Activated CD4-positive, CD25-positive, alpha-beta regulatory T cell treated with anti-CD3 and anti-CD28 coated beads, Interleukin-2, amount 50 U/mL, for 72 hours (primary cell): ENCODE data around the gene CFAP91.
"Not testable (repeated sequence)": the region's sequence is repeated elsewhere in the genome, so short reads cannot be mapped to it uniquely, and the experiment has no call there.

Experiments
- DNase-seq: peaks from one replicate; pipeline ENCODE4 v3.0.0; 2021

The CFAP91 gene

DNA sequence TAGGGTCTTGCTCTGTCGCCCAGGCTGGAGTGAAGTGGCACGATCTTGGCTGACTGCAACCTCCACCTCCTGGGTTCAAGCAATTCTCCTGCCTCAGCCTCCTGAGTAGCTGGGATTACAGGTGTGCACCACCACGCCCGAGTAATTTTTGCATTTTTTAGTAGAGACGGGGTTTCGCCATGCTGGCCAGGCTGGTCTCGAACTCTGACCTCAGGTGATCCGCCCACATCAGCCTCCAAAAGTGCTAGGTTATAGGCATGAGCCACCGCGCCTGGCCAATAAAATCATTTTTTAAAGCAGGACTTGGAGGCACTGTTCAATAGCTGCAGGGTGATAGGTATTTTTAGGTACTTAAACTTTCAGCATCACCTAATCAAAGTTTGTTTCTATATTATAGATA is 24.6 kb upstream of the CFAP91 start:
- DNase-seq: not testable (repeated sequence)

DNA sequence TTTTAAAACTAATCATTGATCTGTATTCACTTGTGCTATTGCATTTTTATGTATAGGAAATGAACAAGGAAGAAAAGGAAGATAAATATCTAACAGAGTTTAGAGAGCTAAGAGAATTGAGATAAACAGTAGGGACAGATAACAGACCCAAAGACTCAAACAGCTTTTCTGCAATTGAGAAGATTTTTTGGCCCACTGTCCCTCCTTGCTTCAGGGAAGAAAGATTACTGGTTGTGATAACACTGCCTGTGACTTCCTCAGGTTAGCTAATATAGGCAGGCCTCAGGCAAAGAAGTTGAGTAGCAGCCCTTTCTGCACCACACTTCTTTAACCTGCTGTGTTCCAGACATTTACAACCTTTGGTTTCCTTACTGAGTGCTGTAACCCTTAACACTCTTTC is 22.9 kb upstream of the CFAP91 start:
- DNase-seq: no peak

DNA sequence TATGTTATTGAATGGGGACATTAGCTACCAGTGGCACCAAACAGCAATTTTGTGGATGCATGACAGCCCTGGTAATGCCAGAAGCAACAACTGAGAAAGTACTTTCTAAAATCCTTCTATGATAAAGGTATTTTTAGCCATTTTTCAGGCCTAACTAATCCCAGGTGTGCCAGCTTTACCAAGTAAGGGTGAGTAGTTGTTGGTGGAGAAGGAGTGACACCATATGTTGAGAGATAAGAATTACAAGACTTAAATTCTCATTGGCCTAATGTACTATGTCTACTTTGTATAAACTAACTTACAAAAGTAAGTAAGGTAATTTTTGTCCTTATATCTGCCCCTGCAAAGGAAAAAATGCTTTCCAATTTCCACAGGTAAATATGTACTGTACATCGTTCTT is 21.5 kb upstream of the CFAP91 start:
- DNase-seq: no peak

DNA sequence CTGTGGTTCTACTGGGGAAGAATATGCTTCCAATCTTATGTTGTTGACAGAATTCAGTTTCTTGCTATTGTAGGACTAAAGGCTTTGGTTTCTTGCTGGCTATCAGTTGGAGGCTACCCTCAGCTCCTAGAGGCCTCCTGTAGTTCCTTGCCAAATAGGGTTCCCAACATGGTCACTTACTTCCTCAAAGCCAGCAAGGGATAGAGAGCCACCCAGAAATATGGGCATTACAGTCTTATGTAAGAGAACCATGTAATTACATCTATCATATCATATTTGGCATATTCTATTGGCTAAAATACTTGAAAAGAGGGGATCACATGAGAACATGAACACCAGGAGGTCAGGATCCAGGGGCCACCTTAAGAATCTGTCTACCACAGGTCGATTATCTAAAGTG is 19.4 kb upstream of the CFAP91 start:
- DNase-seq: no peak

DNA sequence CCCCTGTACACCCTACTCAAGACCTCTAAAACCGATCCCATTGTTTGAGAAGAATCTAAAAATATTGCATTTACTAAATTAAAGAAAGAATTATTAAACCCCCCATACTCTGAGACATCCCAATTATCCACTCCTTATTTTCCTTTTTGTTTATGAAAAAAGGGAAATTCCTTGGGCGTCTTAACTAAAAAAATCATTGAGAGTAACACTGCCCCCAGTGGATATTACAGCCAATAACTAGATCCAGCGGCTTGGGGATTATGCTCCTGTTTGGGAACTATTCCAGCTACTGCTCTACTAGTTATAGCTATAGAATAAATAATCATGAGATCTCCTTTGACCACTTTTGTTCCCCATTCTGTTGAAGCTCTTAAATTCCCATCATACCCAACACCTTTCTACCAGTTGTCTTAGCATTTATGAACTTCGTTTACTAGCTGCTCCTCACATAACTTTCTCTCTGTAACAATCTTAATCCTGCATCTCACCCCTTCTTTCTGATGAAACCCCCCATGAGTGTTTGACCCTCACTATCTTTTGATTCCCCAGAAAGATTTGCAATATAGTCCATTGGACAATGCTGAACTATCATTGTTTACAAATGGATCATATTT is 12.7 kb upstream of the CFAP91 start:
- DNase-seq: no peak

DNA sequence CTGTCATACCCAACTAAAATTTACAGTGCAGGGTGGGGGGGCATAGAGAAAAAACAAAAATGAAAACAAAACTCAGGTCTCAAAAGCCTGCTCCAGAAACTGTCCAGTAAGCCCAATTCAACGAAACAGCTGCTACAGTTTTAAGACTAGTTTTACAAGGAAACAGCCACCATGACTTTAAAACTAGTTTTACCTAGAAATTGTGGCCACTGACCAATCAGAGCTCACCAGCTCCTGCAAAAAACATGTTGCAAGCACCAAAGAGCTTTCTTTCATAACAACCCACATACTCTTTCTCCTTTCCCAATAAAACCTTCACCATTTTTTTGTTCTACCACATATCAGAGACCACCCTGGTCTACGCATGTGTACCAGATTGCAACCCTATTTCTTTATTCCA is 7.3 kb upstream of the CFAP91 start:
- DNase-seq: no peak

DNA sequence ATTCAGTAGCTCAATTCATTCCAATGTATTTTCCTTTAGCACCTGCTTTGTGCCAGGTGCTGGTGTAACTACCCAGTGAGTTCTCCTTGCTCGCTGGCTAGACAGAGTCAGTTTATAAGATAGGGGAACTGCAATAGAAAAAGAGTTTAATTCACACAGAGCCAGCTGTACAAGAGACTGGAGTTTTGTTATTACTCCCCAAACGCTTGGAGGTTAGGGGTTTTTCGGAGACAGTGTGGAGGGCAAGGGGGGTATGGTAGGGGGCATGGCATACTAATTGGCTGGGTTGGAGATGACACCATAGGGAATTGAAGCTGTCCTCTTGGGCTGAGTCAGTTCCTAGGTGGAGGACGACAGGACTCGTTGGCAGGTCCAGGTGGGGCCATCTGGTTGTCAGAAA is 5.4 kb upstream of the CFAP91 start:
- DNase-seq: no peak

DNA sequence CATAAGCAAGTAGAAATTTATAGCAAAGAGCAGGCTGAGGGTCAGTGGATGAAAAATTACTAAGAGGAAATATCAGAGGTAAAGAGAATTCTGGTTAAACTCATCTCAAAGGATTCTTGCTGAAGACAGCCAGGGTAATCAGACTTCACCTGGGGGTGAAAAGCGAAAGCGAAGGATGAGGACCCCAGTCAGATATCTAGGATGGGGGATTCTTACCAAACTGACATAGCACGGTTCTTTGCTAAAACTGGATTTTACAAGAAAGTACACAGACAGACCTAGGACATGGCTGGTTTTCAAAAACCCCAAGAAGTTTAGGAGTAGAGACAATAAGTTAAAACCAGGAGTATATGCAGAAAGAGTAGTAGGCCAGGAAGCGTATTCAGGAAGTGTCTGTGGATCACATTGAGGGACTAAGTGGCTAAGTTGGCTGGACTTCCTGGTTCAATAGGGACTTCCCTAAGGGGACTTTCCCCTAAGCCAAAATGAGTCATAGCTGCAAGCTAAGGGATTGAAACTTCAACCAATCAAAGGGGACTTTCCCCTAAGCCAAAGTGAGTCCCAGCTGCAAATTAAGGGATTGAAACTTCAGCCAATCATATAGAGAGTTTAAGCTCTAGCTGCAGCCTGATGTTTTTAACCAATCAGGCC is 2.4 kb upstream of the CFAP91 start:
- DNase-seq: no peak

DNA sequence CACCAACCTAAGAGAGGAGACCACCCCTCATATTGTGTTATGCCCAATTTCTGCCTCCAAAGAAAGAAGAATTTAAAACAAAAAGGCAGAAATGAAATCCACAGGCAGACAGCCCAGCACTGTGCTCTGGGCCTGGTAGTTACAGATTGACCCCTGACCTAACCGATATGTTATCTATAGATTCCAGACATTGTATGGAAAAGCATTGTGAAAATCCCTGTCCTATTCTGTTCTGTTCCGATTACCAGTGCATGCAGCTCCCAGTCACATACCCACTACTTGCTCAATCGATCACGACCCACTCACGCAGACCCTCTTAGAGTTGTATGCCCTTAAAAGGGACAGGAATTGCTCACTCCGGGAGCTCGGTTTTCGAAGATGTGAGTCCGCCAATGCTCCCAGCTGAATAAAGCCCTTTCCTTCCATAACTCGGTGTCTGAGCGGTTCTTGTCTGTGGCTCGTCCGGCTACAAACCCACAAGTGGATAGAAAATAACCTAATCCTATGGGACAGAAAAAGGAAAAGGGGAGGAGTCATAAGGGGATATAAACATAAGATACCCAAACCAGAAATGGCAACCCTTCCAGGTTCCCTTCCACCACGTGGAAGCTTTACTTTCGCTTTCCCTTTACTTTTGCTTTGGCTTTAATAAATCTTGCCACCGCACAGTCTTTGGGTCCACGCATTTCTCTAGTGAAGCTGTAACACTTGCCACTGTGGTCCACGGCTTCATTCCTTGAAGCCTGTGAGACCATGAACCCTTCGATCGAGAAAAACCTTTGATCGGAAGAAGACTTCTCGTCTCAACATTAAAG is 1.7 kb upstream of the CFAP91 start:
- no peak for DNase-seq

DNA sequence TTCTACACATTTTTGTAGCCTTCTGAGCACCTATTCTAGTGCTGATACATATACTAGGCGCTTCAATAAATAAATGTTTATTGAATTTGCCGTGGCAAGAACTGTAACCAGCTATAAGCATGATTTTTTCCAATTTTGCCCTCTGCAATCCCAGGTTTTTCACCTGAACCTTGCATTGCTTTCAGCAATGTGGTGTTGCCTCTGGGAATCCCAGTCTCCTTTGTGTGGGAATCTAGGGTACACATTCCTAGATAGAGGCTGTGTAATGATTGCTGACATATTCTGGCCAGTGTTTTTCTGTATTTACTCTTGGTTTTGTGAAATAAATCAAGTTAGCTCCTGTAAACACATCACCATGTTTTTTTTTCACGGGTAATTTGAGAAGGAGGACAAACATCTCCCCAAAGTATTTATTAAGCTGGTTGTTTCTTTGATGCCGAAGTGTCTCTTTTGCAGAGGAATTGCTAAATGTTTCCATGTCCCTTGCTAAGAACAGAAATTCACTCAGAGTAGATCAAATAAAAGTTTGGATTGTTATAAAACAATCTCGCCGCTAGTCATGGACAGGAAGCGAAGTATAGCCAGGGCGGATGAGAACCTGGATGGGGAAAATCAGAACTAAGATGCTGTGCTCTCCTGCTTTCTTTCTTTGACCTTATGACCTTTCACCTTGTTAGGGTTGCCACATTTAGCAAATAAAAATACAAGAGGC is 1.2 kb downstream of the CFAP91 start:
- no peak for DNase-seq

DNA sequence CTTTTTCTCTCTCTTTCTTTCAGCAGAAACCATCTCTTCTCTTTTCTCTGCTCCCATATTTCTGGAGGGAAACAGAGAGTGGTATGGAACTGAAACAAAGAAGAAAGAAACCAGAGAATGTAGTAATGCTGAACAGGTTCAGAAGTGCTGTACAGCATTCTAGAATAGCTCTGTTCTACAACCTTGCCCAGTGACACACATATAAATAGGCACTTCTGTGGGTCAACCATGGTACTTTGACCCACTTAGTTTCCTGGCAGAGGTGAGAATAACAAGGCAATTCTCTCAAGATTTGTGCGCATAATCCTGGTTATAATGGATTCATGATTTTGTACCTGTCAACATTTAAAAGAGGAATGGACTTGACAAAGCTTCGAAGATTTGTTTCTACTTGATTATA is 12.3 kb downstream of the CFAP91 start:
- DNase-seq: no peak

DNA sequence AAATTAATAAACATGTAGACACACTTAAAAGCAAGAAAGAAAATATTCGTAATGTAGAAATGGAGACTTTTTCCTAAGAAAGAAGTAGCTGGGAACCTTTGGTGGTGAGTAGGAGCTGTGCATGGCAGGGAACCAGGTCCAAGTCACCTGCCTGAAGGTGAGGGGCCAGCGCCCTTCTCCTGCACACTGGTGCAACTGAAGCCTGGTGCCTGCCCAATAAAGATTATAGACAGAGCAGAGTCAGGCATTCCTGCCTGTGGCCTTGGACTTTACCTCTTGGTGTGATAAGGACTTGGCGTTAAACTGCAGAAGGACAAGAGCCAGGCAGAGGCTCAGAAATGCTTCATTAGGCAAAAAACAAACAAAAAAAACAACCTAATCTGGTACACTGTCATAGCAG is 14.2 kb downstream of the CFAP91 start:
- DNase-seq: no peak

DNA sequence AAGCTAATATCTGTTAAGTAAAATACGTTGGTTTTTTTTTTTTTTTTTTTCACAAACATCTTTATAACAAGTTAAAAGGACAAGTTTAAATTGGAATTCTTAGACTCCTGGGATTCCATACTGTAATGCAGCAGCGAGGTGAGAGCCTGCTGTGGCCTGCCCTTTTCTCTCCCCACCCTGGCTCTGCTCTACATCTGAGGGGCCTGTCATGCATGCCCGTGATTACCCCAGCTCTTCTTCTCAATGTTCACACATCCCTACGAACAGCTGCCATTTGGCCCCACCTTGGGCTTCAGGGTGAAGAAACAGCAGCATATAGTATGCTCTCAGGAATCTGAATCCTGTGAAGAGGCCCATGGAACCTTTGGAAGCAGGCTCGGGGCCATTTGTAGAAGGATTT is 14.7 kb downstream of the CFAP91 start:
- no peak for DNase-seq

DNA sequence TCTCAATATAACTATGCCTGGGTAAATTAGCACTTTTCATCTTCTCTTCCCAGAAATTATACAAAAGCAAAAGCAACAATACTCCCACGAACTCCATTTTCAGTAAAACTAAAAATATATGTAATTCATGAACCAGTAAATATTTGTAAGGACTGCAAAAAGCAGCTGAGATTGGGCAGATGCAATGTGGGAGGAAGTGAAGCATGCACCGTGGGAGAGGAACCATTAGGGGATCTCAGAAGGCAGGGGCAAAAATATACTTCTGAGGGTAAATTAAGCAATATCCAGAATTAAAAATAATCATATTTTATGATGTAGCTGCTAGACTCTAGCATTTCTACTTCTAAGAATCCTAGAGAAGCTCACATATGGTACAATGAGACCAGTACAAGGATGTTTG is 20.2 kb downstream of the CFAP91 start:
- no peak for DNase-seq

DNA sequence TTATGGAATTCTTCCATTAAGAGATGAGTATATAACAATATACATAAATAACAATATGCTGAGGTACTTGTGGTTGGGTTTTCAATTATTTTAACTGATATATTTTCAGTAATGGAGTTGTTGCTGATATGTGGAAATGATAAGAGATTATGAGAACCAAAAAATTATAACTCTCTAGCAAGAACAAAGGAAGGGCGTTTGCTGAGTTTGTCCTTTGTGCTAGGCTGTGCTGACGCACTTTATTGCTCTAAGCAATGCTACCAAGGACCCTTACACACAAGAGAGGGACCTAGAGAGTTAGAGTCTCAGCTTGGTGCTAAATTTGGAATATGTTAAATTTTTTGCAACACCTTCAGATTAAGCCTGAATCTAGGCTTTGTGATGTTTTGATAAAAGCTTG is 24.1 kb downstream of the CFAP91 start:
- no peak for DNase-seq

DNA sequence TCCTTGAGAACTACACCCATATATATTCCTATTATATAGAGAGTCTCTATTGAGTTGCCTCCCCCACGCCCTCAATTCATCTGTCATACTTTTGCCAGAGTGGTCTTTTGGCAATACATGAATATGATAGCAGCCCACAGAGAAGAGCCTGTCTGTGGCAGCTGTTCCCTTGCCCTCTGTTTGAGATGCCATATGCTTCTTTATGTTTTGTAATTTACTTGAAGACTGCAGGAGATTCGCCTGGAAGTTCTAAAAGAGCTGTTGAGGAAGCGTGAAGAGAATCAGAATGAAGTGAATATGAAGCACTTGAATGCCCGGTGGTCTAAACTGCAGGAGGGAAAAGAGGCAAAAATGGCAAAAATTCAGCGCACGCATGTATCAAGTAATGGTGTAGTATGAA is 27.2 kb downstream of the CFAP91 start:
- no peak for DNase-seq

DNA sequence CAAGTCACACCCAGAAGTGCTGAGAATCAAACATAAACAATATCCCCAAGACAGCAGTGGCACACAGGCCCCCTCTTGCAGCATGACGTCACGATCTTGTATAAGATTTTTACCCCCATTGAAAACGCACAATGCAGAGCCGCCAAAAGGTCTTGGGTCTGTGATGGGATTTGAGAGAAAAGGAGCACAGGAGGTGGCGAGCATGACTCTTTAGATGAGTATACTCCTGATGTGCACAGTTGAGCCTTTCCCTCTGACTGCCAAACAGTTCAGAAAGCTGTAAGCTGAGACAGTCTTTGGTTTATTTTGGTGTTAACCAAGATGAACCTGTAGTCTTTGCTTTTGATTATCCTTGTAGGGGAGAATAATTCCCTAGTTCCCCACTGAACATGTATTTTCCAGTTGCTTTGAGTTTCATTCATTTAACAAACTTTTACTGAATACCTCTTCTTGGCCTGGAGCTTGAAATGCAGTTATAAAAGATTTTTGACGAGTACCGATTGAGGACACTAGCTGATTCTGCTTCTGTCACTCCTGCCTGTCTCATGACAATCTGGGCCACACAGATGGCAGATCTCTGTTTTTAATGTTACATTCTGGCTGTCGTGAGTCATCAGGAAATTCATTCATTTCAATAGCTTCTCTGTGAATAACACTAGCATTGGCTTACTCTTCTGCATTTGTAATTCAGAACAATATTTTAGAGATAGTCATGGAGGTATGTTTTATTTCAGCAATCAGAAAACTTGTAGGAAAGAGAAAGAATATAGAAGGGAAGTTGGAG is 28.9 kb downstream of the CFAP91 start:
- DNase-seq: no peak

DNA sequence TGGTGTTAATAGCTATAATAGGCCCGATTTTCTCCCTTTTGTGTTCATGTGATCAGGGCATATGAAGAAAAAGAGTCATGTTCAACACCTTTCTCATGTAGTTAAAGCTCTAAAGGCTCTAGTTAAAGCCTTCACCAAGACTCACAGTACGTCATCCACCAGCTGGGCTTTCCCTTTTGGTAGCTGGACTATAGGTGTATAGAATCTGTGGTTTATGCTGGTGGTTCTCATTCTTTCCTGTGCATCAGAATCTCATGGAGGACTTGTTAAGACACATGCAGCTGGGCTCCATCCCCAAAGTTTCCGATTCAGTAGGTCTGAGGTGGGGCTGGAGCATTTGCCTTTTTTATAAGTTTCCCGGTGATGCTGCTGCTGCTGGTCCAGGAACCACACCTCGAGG is 31.0 kb downstream of the CFAP91 start:
- DNase-seq: no peak

DNA sequence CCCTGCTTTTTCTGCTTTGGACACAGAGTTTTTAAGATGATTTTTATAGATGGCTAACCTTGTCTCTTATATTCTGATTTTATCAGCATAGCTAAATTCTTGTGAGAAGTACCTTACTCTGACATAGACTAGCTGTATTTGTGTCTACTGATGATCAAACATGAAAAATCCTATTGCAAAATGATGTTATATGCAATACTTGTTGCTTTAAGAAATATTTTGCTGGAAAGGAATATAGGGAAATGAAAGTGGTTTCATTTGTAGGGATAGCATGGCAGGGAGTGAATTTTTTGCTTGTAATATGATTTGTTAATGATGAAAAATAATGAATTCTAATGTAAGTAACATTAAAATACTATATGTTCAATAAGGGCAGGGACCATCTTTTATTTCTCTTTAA is 35.9 kb downstream of the CFAP91 start:
- DNase-seq: no peak

DNA sequence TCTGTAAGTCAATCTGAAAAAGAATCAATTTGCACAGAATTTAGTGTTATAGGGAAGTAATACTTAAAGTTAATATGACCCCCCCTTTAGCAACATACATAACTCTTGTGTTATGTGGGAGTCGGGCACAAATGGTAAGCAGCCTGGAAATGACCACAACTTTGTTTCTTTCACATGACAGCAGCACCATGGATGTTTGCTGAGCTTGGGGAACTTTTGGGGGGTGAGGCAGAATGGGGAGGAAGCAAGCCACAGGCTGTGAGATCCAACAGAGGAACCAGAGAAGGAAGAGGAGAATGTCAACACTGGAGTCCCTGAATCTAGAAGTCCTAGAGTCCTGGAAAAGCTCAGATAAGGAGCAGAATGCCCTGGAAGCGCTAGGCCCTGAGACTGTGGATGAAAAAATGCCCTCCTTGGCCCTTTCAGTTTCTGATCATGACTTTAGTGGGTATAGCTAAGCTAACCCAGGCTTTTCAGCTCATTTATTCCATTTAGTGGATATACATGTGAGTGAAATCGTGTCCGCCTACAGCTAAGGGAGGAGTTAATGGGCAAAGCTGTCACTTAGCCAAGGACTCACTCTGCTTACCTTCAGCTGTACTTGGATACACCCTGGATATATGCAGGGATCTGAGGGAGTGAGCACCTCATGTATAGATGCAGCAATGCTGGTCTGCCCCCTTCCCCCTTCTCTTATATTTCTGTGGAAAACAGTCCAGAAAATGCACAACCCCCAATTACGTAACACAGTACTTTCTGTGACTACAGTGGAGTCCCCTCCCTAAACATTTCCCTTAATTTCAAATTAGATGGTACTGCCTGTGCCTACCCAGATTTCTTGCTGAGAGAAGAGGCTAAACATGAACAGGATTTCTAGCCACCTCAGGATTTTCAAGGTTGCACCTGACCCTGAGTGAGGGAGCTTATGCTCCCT is 39.1 kb downstream of the CFAP91 start:
- no peak for DNase-seq

DNA sequence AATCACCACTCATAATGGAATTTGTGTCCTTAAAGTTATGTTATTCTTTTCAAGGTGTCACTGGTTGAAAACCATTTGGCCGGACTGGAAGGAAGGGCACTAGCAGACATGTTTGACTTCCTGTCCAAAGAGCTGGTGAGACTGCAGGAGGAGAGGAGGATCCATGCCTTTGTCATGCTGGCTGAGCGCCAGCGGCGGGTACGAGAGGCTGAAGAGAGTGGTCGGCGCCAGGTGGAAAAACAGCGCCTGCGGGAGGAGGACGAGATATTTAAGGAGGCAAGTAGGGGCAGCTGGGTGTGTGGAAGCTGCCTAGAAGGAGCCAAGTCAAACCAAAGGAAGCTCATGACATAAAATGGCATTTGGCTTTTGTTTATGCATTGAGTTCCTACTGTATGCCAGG is 41.1 kb downstream of the CFAP91 start:
- DNase-seq: no peak

DNA sequence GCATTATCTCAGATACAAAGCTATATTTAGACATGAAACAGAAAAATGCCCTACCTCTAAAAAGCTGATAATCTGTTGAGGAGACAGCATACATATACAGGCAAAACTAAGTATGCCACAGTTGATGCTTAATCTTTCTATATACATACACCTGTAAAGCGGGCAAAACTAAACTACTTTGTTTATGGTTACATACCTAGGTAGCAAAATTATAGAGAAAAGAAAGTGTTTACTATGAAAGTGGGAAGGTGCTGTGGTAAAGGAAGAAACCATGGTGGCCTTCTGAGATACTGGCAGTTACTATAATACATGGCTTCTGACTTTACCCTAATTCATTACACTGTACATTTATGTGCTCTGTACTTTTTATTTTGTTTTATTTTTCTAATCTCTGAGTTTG is 43.1 kb downstream of the CFAP91 start:
- no peak for DNase-seq
